Psoas muscle (tissue), 8 donors: ENCODE measurements around the gene KCNJ9. TPM values are rescaled to one million over a fixed set of nuclear protein-coding genes. Genes with fewer than 3 reads are reported as not detected.
A peak's percentile ranks its signal among the peaks of the same experiment; 100 is the strongest.

Experiments used
- ATAC-seq, 4 donors: fragments of 200-7000 bp; cut with Tn5 transposase; one replicate each; pipeline ENCODE4 v1.9.1; 2020; ENCODE audit warnings: moderate library complexity in 3 of 4, mild to moderate bottlenecking in 2 of 4
- DNase-seq, 2 donors: peaks; one replicate each; pipeline ENCODE4 v3.0.0-alpha.2; 2020
- H3K27ac ChIP-seq: fragments of 200-600 bp; one replicate; pipeline ENCODE4 v1.8.0; 2022
- H3K27me3 ChIP-seq, 3 donors: fragments of 200-600 bp in 1 of 3; one replicate each; pipeline versions ENCODE4 v1.6.1 to v1.8.0; 2013 to 2022; ENCODE audit warnings: low read length in 2 of 3, mild to moderate bottlenecking in 2 of 3, moderate library complexity in 1 of 3; ENCODE audit not compliant: insufficient read depth in 3 of 3
- H3K36me3 ChIP-seq, 2 donors: fragments of 200-600 bp in 1 of 2; one replicate each; pipeline versions ENCODE4 v1.6.1 to v1.8.0; 2013 to 2022; ENCODE audit warnings: low read depth in 1 of 2, mild to moderate bottlenecking in 1 of 2, moderate library complexity in 1 of 2; ENCODE audit not compliant: insufficient read depth in 1 of 2
- H3K4me1 ChIP-seq: fragments of 200-600 bp; one replicate; pipeline ENCODE4 v1.8.0; 2022
- H3K4me3 ChIP-seq: fragments of 200-600 bp; one replicate; pipeline ENCODE4 v1.8.0; 2022; ENCODE audit warnings: mild to moderate bottlenecking
- H3K9me3 ChIP-seq: fragments of 200-600 bp; one replicate; pipeline ENCODE4 v1.8.0; 2022
- WGBS, 3 donors: extraction: QIAGEN DNeasy Blood & Tissue Kit; methylation state at CpG; one replicate each; pipeline versions ENCODE4 v1.1.6 to v1.1.7; 2013; 5-methylcytosine and 5-hydroxymethylcytosine counted together
- intact Hi-C, 2 donors: fragments of 100-400 bp; cut with DNase I; formaldehyde crosslinking; loops; one replicate each; pipeline versions ENCODE4 v1.11.0 to v1.14.2; 2022
- polyA plus RNA-seq, 3 donors: library from polyadenylated mRNA; stranded (reverse); fragments of 200-250 nt; gene quantifications; one replicate each; pipeline ENCODE4 v1.2.3, GENCODE V29; 2013
- total RNA-seq, 4 donors: library from RNA; stranded (reverse); fragmentation: NEBNext Ultra II Directional in 2 of 4; extraction: Animal tissue kit (Norgen Biotek cat#: 25700) in 2 of 4; gene quantifications; one replicate each; pipeline versions ENCODE4 v1.2.1 to v1.2.4, GENCODE V29; 2021 to 2023
- TF ChIP-seq, protein P1 (sequence below): fragments of 200-600 bp; IDR thresholded peaks from one replicate; pipeline ENCODE4 v1.8.0; 2022; ENCODE audit warnings: antibody characterized with exemption
- donor health status: healthy with polysubstance abuse.
- donor health status: DM: no; HTN: no; CAD: no; lungs with moderate emphysema.
- donor health status: Bipolar disorder and iron deficiency.
- donor health status: healthy.
- donor health status: DM: yes; HTN: yes; CAD: no.
- donor health status: DM: no; HTN: no; CAD: no.
- donor health status: DM: no; HTN: no; CAD: no.
- donor health status: DM: yes; HTN: yes; CAD: no.

The KCNJ9 gene
- total and polyA plus RNA-seq, 7 donors, result 0.01 to 0.04 TPM; not detected in 5

DNA sequence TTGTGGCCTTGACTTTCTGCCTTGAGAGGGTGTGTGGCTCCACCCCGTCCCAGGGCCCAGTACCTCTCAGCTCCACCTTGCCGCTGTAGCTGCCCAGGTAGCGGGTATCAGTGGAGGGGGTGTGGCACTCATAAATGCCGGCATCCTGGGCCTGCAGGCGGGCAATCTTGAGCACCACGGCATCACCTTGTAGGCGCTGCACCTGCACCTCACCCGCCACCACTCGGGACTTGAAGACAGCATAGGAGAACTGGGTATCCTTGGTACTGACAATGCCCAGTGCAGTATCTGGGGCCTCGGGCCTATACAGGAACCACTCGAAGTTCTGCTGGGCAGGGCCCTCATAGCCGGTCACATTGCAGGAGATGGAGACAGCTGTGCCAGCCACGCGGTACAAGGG is 13.5 kb downstream of the KCNJ9 start:
- Histone ChIP-seq H3K4me3 (no peak overlapping the region), H3K9me3 (no peaks in the 10 kb centered on the region), H3K27ac (no peak overlapping the region), H3K36me3 (peaks cover 0 to 35% of the 10 kb centered on the region in 2 donors), H3K27me3 (no peaks in the 10 kb centered on the region), H3K4me1 (peaks cover 28% of the 10 kb centered on the region)
- intact Hi-C loops, result loop anchor here in 1 of 2 donors (5.0 kb wide), 2 partner anchors 112 to 282 kb away; partner anchors contain the start of gene PEA15
- no peak for DNase-seq
- no peak for ATAC-seq
- 90 to 94% (median 92%) methylated on average over 14 of the region's 14 CpGs for WGBS, 3 donors
- TF ChIP-seq, protein P1, sequence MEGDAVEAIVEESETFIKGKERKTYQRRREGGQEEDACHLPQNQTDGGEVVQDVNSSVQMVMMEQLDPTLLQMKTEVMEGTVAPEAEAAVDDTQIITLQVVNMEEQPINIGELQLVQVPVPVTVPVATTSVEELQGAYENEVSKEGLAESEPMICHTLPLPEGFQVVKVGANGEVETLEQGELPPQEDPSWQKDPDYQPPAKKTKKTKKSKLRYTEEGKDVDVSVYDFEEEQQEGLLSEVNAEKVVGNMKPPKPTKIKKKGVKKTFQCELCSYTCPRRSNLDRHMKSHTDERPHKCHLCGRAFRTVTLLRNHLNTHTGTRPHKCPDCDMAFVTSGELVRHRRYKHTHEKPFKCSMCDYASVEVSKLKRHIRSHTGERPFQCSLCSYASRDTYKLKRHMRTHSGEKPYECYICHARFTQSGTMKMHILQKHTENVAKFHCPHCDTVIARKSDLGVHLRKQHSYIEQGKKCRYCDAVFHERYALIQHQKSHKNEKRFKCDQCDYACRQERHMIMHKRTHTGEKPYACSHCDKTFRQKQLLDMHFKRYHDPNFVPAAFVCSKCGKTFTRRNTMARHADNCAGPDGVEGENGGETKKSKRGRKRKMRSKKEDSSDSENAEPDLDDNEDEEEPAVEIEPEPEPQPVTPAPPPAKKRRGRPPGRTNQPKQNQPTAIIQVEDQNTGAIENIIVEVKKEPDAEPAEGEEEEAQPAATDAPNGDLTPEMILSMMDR, result no peak

DNA sequence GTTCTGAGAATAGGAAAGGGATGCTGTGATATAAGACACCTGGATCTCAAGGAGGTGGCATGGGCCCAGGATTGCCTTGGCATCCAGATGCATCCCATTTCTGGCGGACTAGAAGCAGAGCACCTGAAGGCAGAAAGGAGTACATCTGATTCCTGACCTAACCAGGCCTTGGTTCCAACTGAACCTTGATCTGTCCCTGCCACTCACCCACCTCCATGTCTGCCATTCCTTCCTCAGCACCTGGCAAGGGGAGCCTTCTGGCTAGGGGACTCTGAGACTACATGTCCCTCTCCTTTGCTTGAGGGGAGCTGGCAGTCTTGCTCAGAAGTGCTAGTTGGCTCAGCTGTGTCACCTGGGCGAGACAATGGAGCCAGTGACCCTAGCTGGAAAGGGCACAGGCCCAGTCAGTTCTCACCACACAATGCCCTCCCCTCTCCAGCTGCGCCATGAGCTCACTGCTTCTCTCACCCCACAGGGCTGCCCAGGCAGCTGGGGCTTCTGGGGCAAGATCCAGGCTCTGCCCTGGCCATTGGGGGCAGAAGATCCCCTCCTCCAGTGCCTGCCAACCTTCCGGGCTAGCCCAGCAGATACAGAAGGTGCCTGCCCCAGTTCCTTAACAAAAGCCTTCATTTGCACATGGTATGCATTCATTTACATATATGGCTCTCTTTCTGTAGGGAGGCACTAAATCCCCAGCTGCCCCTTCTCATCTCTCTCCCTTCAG is 14.2 kb downstream of the KCNJ9 start:
- Histone ChIP-seq H3K36me3 (peaks cover 0 to 35% of the 10 kb centered on the region in 2 donors), H3K27me3 (no peaks in the 10 kb centered on the region), H3K9me3 (no peaks in the 10 kb centered on the region), H3K4me3 (no peak overlapping the region), H3K27ac (no peak overlapping the region), H3K4me1 (peaks cover 28% of the 10 kb centered on the region)
- TF ChIP-seq, protein P1, result no peak
- DNase-seq (no peak), ATAC-seq (no peak)
- intact Hi-C loops, result loop anchor here in 1 of 2 donors (5.0 kb wide), 2 partner anchors 112 to 282 kb away; partner anchors contain the start of gene PEA15
- 87 to 97% (median 92%) methylated on average over 4 of the region's 4 CpGs for WGBS, 3 donors

DNA sequence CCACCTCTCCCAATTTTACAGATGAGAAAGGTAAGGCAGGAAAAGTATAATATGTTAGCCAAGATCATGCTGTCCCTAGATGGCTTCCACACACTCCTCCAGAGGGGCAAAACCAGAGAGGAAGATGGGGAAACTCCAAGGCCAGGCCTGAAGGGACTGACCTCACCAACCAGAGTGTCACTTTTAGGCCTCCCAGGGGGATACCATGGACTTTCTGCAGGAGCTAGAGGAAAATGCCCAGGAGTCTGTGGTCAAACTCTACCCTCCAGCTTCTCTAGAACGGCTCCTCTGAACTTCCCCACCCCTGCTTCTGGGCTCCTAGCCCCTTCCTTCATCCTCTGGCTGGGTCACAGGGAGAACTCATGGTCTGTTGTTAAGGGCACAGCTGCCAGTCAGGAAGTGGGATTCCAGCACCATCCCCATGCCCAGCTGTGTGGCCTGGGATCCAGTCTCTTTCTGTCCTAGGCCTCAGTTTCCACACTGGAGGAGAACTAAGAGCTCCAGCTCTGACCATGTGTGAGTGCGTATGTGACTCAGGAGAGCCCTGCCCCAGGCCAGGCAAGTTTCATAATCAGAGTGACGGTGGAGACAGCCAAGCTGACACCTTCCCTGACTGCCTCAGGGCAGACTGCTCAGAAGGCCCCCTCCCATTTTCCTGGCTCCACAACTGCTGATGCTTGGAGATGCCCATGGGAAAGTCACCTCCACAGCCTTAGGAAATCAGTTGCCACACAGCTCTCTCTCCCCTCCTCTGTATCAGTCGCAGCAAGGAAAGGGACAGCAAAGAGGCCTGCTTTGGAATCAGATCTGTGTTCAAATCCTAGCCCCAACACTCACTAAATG is 15.2 kb downstream of the KCNJ9 start:
- no peaks in the 10 kb centered on the region for H3K27me3 ChIP-seq
- TF ChIP-seq, protein P1, result no peak
- no peaks in the 10 kb centered on the region for H3K9me3 ChIP-seq
- H3K36me3 ChIP-seq, result peaks cover 0 to 33% of the 10 kb centered on the region in 2 donors
- intact Hi-C loops, result loop anchor here in 1 of 2 donors (5.0 kb wide), 2 partner anchors 111 to 281 kb away; partner anchors contain the start of gene PEA15
- peak in 1 of 4 donors; percentile 18 for ATAC-seq
- peaks cover 32% of the 10 kb centered on the region for H3K4me1 ChIP-seq
- WGBS, 3 donors, result 68 to 80% (median 71%) methylated on average over 4 of the region's 4 CpGs
- DNase-seq, result peak; percentile 55 to 74
- H3K4me3 ChIP-seq, result no peak overlapping the region
- no peak overlapping the region for H3K27ac ChIP-seq

DNA sequence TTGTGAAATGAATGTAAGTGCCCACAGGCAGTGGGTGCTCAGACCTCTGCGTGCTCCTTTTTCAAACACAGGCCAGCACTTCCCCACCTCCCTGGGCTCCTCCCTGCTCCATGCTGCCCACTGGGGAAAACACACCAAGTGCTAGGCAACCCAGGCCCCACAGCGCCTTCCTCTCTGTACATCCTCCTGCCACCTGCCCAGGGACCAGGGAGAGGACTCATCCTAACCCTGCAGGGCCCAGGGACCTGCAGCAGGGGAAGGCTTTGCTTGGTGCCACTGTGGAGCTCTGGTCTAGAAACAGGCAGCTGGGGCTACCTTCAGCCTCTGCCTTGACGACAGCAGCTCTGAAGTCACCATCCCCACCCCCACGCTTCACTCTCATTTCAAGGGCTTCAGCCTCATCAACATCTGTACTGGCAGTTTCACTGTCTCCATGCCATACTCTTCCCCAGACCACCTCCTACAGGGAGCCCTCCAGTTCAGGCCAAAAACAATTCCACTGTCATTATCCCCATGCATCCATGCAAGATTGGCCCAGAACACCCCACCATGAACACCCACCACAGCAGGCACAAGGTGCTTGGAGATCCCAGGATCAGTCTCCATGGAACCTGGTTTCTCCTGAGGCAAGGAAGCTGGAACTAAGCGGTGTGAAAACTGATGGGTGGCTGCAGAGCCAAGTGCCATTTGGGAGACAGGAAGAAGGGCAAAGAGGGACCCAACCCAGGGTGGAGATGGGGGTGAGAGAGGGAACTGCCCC is 16.0 kb downstream of the KCNJ9 start:
- DNase-seq (no peak), ATAC-seq (no peak)
- peaks cover 40% of the 10 kb centered on the region for H3K4me1 ChIP-seq
- peak overlapping the region; percentile 84 for H3K27ac ChIP-seq
- intact Hi-C loops, result loop anchor here in 1 of 2 donors (5.0 kb wide), 2 partner anchors 110 to 280 kb away; partner anchors contain the start of gene PEA15
- 73 to 78% (median 73%) methylated on average over 5 of the region's 5 CpGs for WGBS, 3 donors
- TF ChIP-seq, protein P1, result no peak
- H3K27me3 ChIP-seq, result no peaks in the 10 kb centered on the region
- peak overlapping the region; percentile 89 for H3K4me3 ChIP-seq
- peaks cover 0 to 25% of the 10 kb centered on the region in 2 donors for H3K36me3 ChIP-seq
- no peaks in the 10 kb centered on the region for H3K9me3 ChIP-seq
